RWPE2 (cell line): ENCODE data around the gene AP3S2.

ENCODE experiments used
- ATAC-seq: fragments of 200-7000 bp; cut with Tn5 transposase; 3 replicates; pipeline ENCODE4 v1.9.1; 2021; ENCODE audit warnings: low read depth
- DNase-seq: peaks from one replicate; pipeline ENCODE4 v3.0.0-alpha.2; 2020; ENCODE audit warnings: low spot score
- H3K27ac ChIP-seq: fragments of 450-650 bp; 2 replicates; pipeline ENCODE4 v1.5.1; 2017; ENCODE audit warnings: mild to moderate bottlenecking; ENCODE audit not compliant: poor library complexity, severe bottlenecking
- H3K27me3 ChIP-seq: fragments of 250-450 bp; sonication (Bioruptor Pico); 2 replicates; pipeline ENCODE4 v1.5.1; 2021; ENCODE audit warnings: mild to moderate bottlenecking, moderate library complexity; ENCODE audit not compliant: insufficient read depth, poor library complexity, severe bottlenecking
- H3K36me3 ChIP-seq: fragments of 250-450 bp; sonication (Bioruptor Pico); 2 replicates; pipeline ENCODE4 v1.5.1; 2020; ENCODE audit warnings: low read depth, mild to moderate bottlenecking, moderate library complexity
- H3K4me1 ChIP-seq: fragments of 250-450 bp; sonication (Bioruptor Pico); 2 replicates; pipeline ENCODE4 v1.5.1; 2021; ENCODE audit warnings: mild to moderate bottlenecking, moderate library complexity; ENCODE audit not compliant: insufficient read depth, poor library complexity, severe bottlenecking
- H3K4me3 ChIP-seq: fragments of 250-450 bp; sonication (Bioruptor Pico); 2 replicates; pipeline ENCODE4 v1.5.1; 2021; ENCODE audit warnings: mild to moderate bottlenecking, moderate library complexity; ENCODE audit not compliant: severe bottlenecking
- H3K9me3 ChIP-seq: fragments of 250-450 bp; sonication (Bioruptor Pico); 2 replicates; pipeline ENCODE4 v1.5.1; 2021; ENCODE audit warnings: mild to moderate bottlenecking, moderate library complexity; ENCODE audit not compliant: severe bottlenecking
- CTCF ChIP-seq: fragments of 450-650 bp; IDR thresholded peaks from one replicate; pipeline ENCODE4 v1.5.1; 2017; ENCODE audit warnings: mild to moderate bottlenecking, moderate library complexity; ENCODE audit not compliant: poor library complexity, severe bottlenecking

Gene AP3S2

DNA sequence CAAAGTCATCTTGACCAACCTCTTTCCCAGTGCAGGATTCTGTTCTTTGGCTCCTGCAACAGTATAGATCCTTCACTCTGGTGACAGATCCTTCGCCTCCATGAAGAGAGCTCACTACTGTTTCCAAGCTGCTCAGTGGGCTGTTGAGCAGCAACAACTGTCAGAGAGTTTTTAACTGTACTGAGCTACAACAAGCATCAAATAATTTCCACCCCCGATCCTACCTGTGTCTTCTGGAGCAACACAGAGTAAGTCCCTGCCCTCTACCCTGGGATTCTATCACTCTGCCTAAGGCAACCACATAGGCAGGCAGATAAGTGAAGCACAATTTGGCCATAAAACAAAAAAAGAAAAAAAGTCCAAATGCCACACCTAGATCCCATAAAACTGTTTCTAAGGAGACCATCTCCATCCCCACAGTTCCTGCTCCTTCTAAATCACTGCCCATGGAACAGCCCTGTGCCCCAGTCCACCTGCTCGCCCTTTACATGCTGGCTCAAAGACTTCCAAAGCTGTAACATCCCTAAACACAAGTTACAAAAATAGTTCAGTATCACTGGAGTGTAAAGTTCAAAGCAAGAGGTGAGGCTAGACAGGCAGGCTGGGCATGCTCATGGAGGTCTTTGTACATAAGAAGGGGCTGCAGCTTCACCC, 41.3 kb downstream of the AP3S2 start:
- H3K27ac ChIP-seq = peak overlapping the region; percentile 96
- H3K27me3 ChIP-seq = no peaks in the 10 kb centered on the region
- no peak for TF ChIP-seq CTCF
- no peaks in the 10 kb centered on the region for H3K9me3 ChIP-seq
- DNase-seq (no peak), ATAC-seq (no peak)
- H3K36me3 ChIP-seq = peaks cover 50% of the 10 kb centered on the region
- no peak overlapping the region for H3K4me3 ChIP-seq
- H3K4me1 ChIP-seq = peaks cover 28% of the 10 kb centered on the region

- no peak for TF ChIP-seq CTCF
- DNase-seq = no peak
- H3K4me1 ChIP-seq = peaks cover 31% of the 10 kb centered on the region
- ATAC-seq = peak; percentile 6; the same call in 1 of the 3 replicates
- peak overlapping the region; percentile 96 for H3K27ac ChIP-seq
- H3K4me3 ChIP-seq = no peak overlapping the region
- H3K9me3 ChIP-seq = no peaks in the 10 kb centered on the region
- no peaks in the 10 kb centered on the region for H3K27me3 ChIP-seq
- peaks cover 44% of the 10 kb centered on the region for H3K36me3 ChIP-seq
Measured at GRCh38 chr15:89851673-89852341, 42.0 kb downstream of the AP3S2 start.

- Histone ChIP-seq H3K4me3 (no peak overlapping the region), H3K9me3 (no peaks in the 10 kb centered on the region), H3K4me1 (peaks cover 52% of the 10 kb centered on the region), H3K36me3 (peaks cover 44% of the 10 kb centered on the region), H3K27ac (peak overlapping the region; percentile 96), H3K27me3 (no peaks in the 10 kb centered on the region)
- TF ChIP-seq CTCF = no peak
- ATAC-seq (peak; percentile 8; the same call in 2 of the 3 replicates), DNase-seq (no peak)
Measured at GRCh38 chr15:89848970-89849292, 44.9 kb downstream of the AP3S2 start.

DNA sequence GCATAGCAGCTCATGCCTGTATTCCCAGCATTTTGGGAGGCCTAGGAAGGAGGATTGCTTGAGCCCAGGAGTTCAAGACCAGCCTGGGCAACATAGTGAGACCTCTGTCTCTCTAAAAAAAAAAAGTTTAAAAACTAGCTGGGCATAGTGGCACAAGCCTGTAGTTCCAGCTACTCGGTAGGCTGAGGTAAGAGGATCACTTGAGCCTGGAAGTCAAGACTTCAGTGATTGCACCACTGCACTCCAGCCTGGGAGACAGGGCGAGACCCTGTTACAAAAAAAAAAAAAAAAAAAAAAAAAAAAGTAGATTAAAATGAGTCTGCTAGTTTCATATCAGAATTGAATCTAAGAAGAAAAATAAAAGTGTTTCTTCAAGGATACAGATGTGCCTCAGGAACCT, 46.7 kb downstream of the AP3S2 start:
- peaks cover 52% of the 10 kb centered on the region for H3K4me1 ChIP-seq

More for the DNA sequence above, 46.7 kb downstream of the AP3S2 start:
- DNase-seq (no peak), ATAC-seq (no peak)
- H3K4me3 ChIP-seq = no peak overlapping the region
- peak overlapping the region; percentile 96 for H3K27ac ChIP-seq
- H3K27me3 ChIP-seq = no peaks in the 10 kb centered on the region
- no peaks in the 10 kb centered on the region for H3K9me3 ChIP-seq
- peaks cover 51% of the 10 kb centered on the region for H3K36me3 ChIP-seq
- TF ChIP-seq CTCF = no peak
